HL-60 (cell line): ENCODE measurements around the gene AKAP13.

Experiments used
- DNase-seq, 2 experiments: peaks; one replicate each; pipeline ENCODE4 v3.0.0-alpha.2; 2010 to 2020; ENCODE audit warnings: low read depth in 1 of 2, low spot score in 1 of 2
- H3K27ac ChIP-seq: fragments of 250-450 bp; sonication (Bioruptor Pico); replicated peaks from 2 replicates; pipeline ENCODE4 v1.5.1; 2020; ENCODE audit warnings: mild to moderate bottlenecking, moderate library complexity
- H3K27me3 ChIP-seq: fragments of 250-450 bp; sonication (Bioruptor Pico); 2 replicates; pipeline ENCODE4 v1.5.1; 2021; ENCODE audit warnings: mild to moderate bottlenecking, moderate library complexity; ENCODE audit not compliant: insufficient read depth, poor library complexity, severe bottlenecking
- H3K4me3 ChIP-seq: replicated peaks from 2 replicates; pipeline ENCODE4 v1.5.1; 2011; ENCODE audit warnings: mild to moderate bottlenecking, control low read depth, low read length; ENCODE audit not compliant: insufficient read depth
- GABPA ChIP-seq: IDR thresholded peaks from 2 replicates; pipeline ENCODE4 v1.6.1; 2012; ENCODE audit warnings: low read depth
- POLR2AphosphoS5 ChIP-seq: IDR thresholded peaks from 2 replicates; pipeline ENCODE4 v1.6.1; 2012; ENCODE audit warnings: low read depth
- REST ChIP-seq: IDR thresholded peaks from 2 replicates; pipeline ENCODE4 v1.6.1; 2012; ENCODE audit warnings: low read depth; ENCODE audit not compliant: insufficient replicate concordance
- SPI1 ChIP-seq: IDR thresholded peaks from 2 replicates; pipeline ENCODE4 v1.6.1; 2012; ENCODE audit warnings: low read depth, mild to moderate bottlenecking, borderline replicate concordance
- TF ChIP-seq, protein P1 (sequence below): IDR thresholded peaks from one replicate; pipeline ENCODE4 v1.5.1; 2011; ENCODE audit warnings: low read length, control low read depth, inconsistent platforms; ENCODE audit not compliant: insufficient read depth

The AKAP13 gene

GRCh38 chr15:85756411-85757072, 376.1 kb downstream of the AKAP13 start:
- Histone ChIP-seq H3K27ac (no peak overlapping the region), H3K27me3 (no peaks in the 10 kb centered on the region), H3K4me3 (no peak overlapping the region)
- peak; percentile 12 to 70 for DNase-seq
- TF ChIP-seq, protein P1, sequence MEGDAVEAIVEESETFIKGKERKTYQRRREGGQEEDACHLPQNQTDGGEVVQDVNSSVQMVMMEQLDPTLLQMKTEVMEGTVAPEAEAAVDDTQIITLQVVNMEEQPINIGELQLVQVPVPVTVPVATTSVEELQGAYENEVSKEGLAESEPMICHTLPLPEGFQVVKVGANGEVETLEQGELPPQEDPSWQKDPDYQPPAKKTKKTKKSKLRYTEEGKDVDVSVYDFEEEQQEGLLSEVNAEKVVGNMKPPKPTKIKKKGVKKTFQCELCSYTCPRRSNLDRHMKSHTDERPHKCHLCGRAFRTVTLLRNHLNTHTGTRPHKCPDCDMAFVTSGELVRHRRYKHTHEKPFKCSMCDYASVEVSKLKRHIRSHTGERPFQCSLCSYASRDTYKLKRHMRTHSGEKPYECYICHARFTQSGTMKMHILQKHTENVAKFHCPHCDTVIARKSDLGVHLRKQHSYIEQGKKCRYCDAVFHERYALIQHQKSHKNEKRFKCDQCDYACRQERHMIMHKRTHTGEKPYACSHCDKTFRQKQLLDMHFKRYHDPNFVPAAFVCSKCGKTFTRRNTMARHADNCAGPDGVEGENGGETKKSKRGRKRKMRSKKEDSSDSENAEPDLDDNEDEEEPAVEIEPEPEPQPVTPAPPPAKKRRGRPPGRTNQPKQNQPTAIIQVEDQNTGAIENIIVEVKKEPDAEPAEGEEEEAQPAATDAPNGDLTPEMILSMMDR: no peak
- TF ChIP-seq POLR2AphosphoS5: no peak

DNA sequence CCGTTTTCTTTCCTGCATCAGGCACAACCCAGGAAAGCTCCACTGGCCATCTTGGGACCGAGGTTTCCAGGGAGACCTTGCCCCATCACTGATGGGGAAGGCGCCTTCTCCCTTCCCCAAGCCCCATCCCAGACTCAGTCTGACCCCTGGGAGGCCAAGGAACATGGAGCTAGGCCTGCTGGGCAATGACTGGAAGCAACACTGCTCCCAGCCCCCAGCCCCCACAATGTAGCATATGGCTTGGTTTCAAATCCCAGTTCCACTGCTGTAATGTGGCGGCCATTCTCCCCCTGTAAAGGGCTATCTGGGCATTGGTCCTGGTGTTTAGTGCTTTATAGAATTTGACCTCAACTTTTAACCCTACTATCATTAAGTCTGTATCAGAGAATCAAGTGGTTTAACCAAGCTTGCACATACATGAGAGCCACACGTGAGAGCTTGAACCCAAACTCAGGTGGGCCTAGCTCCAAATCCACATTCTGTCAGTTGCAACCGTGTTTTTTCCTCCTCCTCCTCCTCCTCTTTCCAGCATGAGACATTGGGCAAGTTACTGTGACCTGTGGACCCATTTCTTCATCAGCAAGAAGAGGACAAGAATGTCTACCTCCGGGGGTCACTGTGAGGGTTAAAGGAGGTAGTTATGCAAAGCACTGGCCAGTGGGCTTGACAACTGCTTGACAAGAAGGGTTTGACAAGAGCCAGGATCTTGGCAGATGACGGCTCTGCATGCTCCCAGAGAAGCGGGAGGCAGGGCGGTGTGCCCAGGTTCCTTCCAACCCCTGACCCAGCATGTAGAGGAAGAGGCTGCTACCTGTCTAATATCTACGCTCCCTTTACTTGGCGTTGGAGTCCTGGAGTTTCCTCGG, 376.9 kb downstream of the AKAP13 start:
- H3K4me3 ChIP-seq: no peak overlapping the region
- no peaks in the 10 kb centered on the region for H3K27me3 ChIP-seq
- no peak overlapping the region for H3K27ac ChIP-seq
- no peak for TF ChIP-seq GABPA
- TF ChIP-seq REST: no peak
- no peak for TF ChIP-seq SPI1
- TF ChIP-seq POLR2AphosphoS5: no peak
- TF ChIP-seq, protein P1: no peak
- DNase-seq: no peak

- TF ChIP-seq POLR2AphosphoS5 (no peak), GABPA (no peak), REST (no peak), SPI1 (no peak)
- TF ChIP-seq, protein P1: no peak
- DNase-seq: no peak
- no peak overlapping the region for H3K4me3 ChIP-seq
- H3K27me3 ChIP-seq: no peaks in the 10 kb centered on the region
- no peak overlapping the region for H3K27ac ChIP-seq
Observed at GRCh38 chr15:85757939-85758654, 377.7 kb downstream of the AKAP13 start.
